Measurements from ENCODE around the gene RGS21. TPM values are rescaled to one million over a fixed set of nuclear protein-coding genes. Genes with fewer than 3 reads are reported as not detected.

The RGS21 gene
- total RNA-seq (not detected), polyA plus RNA-seq (not detected)

DNA sequence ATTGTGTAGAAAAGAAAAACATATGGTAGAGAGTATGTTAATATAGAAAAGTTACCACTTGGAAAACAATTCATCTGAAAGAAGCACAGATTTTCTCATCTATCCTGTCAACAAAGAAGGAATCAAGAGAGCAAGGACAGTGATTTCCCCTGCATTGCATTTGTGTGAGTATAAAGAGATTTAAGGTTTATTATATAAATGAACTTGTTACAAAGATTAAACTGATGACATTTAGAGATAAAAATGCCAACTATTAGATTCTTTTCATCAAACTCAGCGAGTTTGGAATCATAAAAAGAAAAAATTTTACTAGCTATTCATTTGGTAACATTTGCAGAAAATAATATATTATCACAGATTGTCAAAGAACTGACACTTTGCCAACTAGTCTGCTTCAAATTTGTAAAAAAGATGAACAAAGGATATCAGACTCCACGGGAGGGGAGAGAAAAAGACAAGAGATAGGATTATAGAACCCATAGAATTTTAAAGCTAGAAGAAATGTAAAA is at the start of gene RGS21:
Gene RGS21, plus strand, starts transcription at position 51 of the 509 bp plus-strand sequence. CDS start 26,045 bp downstream, outside the sequence.
- no peaks in the 10 kb centered on the region for H3K9me3 ChIP-seq (ENCODE audit: control insufficient read depth in 2 of 2, low read length in 2 of 2)
- H3K4me1 ChIP-seq (ENCODE audit: control insufficient read depth, insufficient read depth, low read length, poor library complexity, severe bottlenecking): no peaks in the 10 kb centered on the region
- H3K36me3 ChIP-seq (ENCODE audit: control insufficient read depth, insufficient read depth, low read length): no peaks in the 10 kb centered on the region
- no peaks in the 10 kb centered on the region for H3K27me3 ChIP-seq (ENCODE audit: control insufficient read depth, insufficient read depth, low read length)
- H3K27me3 Mint-ChIP-seq: no peaks in the 10 kb centered on the region
- no peaks in the 10 kb centered on the region for H3K4me1 Mint-ChIP-seq
- ATAC-seq (ENCODE audit: low read depth in 2 of 2): no peak
- H3K9me3 Mint-ChIP-seq: peaks cover 0 to 4% (median 0%) of the 10 kb centered on the region in 7 donors
- no peaks in the 10 kb centered on the region for H3K36me3 Mint-ChIP-seq
- no peak within 1 kb of the TSS for H3K4me3 ChIP-seq (ENCODE audit: low read depth, low read length)
- no peak within 1 kb of the TSS for H3K27ac Mint-ChIP-seq
- no peak within 1 kb of the TSS for H3K4me3 Mint-ChIP-seq
- DNase-seq: no peak
- no peak within 1 kb of the TSS for H3K27ac ChIP-seq (ENCODE audit: insufficient read depth, low read length, poor library complexity, severe bottlenecking)

GRCh38 chr1:192268468-192269052 is 48.2 kb upstream of the RGS21 start:
- H3K4me1 Mint-ChIP-seq: no peaks in the 10 kb centered on the region
- no peak for ATAC-seq (ENCODE audit: low read depth in 2 of 2)
- no peaks in the 10 kb centered on the region for H3K27me3 Mint-ChIP-seq

GRCh38 chr1:192270398-192270797 is 46.4 kb upstream of the RGS21 start:
- H3K36me3 Mint-ChIP-seq: no peaks in the 10 kb centered on the region

More at GRCh38 chr1:192268468-192269052, 48.2 kb upstream of the RGS21 start:
- H3K36me3 ChIP-seq (ENCODE audit: control insufficient read depth, insufficient read depth, low read length): no peaks in the 10 kb centered on the region
- H3K4me3 ChIP-seq (ENCODE audit: low read depth, low read length): no peak overlapping the region
- Mint-ChIP-seq H3K9me3 (peaks cover 0 to 2% (median 0%) of the 10 kb centered on the region in 7 donors), H3K4me3 (no peak overlapping the region), H3K36me3 (no peaks in the 10 kb centered on the region), H3K27ac (no peak overlapping the region)
- DNase-seq: no peak
- H3K27ac ChIP-seq (ENCODE audit: insufficient read depth, low read length, poor library complexity, severe bottlenecking): no peak overlapping the region
- H3K4me1 ChIP-seq (ENCODE audit: control insufficient read depth, insufficient read depth, low read length, poor library complexity, severe bottlenecking): no peaks in the 10 kb centered on the region
- no peaks in the 10 kb centered on the region for H3K9me3 ChIP-seq (ENCODE audit: control insufficient read depth in 2 of 2, low read length in 2 of 2)
- H3K27me3 ChIP-seq (ENCODE audit: control insufficient read depth, insufficient read depth, low read length): no peaks in the 10 kb centered on the region

DNA sequence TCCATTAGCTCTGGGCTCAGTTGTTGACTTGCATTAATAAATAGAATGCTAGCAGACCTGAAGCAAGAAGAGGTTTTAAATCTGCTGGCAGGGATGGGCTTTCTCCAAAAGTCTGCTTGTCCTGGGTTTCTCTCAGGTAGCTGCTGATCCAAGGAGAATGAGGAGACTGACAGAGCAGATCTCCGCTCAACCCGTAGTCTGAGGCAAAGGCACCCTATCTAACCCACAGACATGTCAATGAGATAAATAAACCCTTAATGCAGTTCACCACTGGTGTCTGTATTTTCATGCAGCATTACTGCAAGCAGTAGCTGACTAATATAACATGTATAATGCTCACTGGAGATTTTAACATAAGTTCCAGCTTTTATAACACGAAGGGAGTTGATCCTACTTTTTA is 44.1 kb upstream of the RGS21 start:
- Mint-ChIP-seq H3K9me3 (peaks cover 0 to 3% (median 0%) of the 10 kb centered on the region in 7 donors), H3K4me3 (no peak overlapping the region), H3K4me1 (no peaks in the 10 kb centered on the region), H3K36me3 (no peaks in the 10 kb centered on the region), H3K27me3 (no peaks in the 10 kb centered on the region), H3K27ac (no peak overlapping the region)
- Histone ChIP-seq H3K4me1 (ENCODE audit: control insufficient read depth, insufficient read depth, low read length, poor library complexity, severe bottlenecking) (no peaks in the 10 kb centered on the region), H3K36me3 (ENCODE audit: control insufficient read depth, insufficient read depth, low read length) (no peaks in the 10 kb centered on the region), H3K27me3 (ENCODE audit: control insufficient read depth, insufficient read depth, low read length) (no peaks in the 10 kb centered on the region), H3K4me3 (ENCODE audit: low read depth, low read length) (no peak overlapping the region), H3K9me3 (ENCODE audit: control insufficient read depth in 2 of 2, low read length in 2 of 2) (no peaks in the 10 kb centered on the region), H3K27ac (ENCODE audit: insufficient read depth, low read length, poor library complexity, severe bottlenecking) (no peak overlapping the region)
- DNase-seq (no peak), ATAC-seq (ENCODE audit: low read depth in 2 of 2) (no peak)

More at GRCh38 chr1:192270398-192270797, 46.4 kb upstream of the RGS21 start:
- Histone ChIP-seq H3K27me3 (ENCODE audit: control insufficient read depth, insufficient read depth, low read length) (no peaks in the 10 kb centered on the region), H3K9me3 (ENCODE audit: control insufficient read depth in 2 of 2, low read length in 2 of 2) (no peaks in the 10 kb centered on the region), H3K27ac (ENCODE audit: insufficient read depth, low read length, poor library complexity, severe bottlenecking) (no peak overlapping the region), H3K36me3 (ENCODE audit: control insufficient read depth, insufficient read depth, low read length) (no peaks in the 10 kb centered on the region), H3K4me3 (ENCODE audit: low read depth, low read length) (no peak overlapping the region), H3K4me1 (ENCODE audit: control insufficient read depth, insufficient read depth, low read length, poor library complexity, severe bottlenecking) (no peaks in the 10 kb centered on the region)
- no peak overlapping the region for H3K4me3 Mint-ChIP-seq
- no peak for ATAC-seq (ENCODE audit: low read depth in 2 of 2)
- H3K27me3 Mint-ChIP-seq: no peaks in the 10 kb centered on the region
- no peak overlapping the region for H3K27ac Mint-ChIP-seq
- H3K4me1 Mint-ChIP-seq: no peaks in the 10 kb centered on the region
- H3K9me3 Mint-ChIP-seq: peaks cover 0 to 3% (median 0%) of the 10 kb centered on the region in 7 donors
- no peak for DNase-seq

DNA sequence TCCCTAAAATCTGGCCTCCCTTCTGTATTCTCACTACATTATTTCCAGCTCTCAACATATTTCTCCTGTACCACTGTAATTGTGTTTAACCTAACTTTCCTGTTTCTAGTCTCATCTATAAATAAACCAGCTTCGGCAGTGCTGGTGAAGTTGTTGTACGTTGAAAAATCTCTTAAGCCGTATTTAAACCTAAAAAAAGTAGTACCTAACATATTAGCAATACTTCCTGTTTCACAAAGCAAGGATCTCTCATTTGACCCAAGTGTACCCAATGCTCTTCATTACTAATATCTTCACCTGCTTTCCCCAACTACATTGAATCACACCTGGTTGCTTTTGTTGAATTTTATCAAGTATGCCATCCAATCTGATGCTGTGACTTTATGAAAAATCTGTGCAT is 42.2 kb upstream of the RGS21 start:
- Histone ChIP-seq H3K27ac (ENCODE audit: insufficient read depth, low read length, poor library complexity, severe bottlenecking) (no peak overlapping the region), H3K27me3 (ENCODE audit: control insufficient read depth, insufficient read depth, low read length) (no peaks in the 10 kb centered on the region), H3K4me1 (ENCODE audit: control insufficient read depth, insufficient read depth, low read length, poor library complexity, severe bottlenecking) (no peaks in the 10 kb centered on the region), H3K4me3 (ENCODE audit: low read depth, low read length) (no peak overlapping the region), H3K36me3 (ENCODE audit: control insufficient read depth, insufficient read depth, low read length) (no peaks in the 10 kb centered on the region), H3K9me3 (ENCODE audit: control insufficient read depth in 2 of 2, low read length in 2 of 2) (no peaks in the 10 kb centered on the region)
- ATAC-seq (ENCODE audit: low read depth in 2 of 2) (no peak), DNase-seq (no peak)
- H3K36me3 Mint-ChIP-seq: no peaks in the 10 kb centered on the region
- no peaks in the 10 kb centered on the region for H3K27me3 Mint-ChIP-seq
- peaks cover 0 to 1% (median 0%) of the 10 kb centered on the region in 7 donors for H3K9me3 Mint-ChIP-seq
- no peaks in the 10 kb centered on the region for H3K4me1 Mint-ChIP-seq
- H3K4me3 Mint-ChIP-seq: no peak overlapping the region
- H3K27ac Mint-ChIP-seq: no peak overlapping the region

- no peaks in the 10 kb centered on the region for H3K27me3 Mint-ChIP-seq
- no peak overlapping the region for H3K4me3 Mint-ChIP-seq
- no peaks in the 10 kb centered on the region for H3K4me1 ChIP-seq (ENCODE audit: control insufficient read depth, insufficient read depth, low read length, poor library complexity, severe bottlenecking)
- no peak overlapping the region for H3K27ac ChIP-seq (ENCODE audit: insufficient read depth, low read length, poor library complexity, severe bottlenecking)
- no peak for ATAC-seq (ENCODE audit: low read depth in 2 of 2)
- H3K4me3 ChIP-seq (ENCODE audit: low read depth, low read length): no peak overlapping the region
- no peak for DNase-seq
- no peaks in the 10 kb centered on the region for H3K4me1 Mint-ChIP-seq
- no peaks in the 10 kb centered on the region for H3K27me3 ChIP-seq (ENCODE audit: control insufficient read depth, insufficient read depth, low read length)
- H3K36me3 Mint-ChIP-seq: no peaks in the 10 kb centered on the region
- peaks cover 0 to 13% (median 0%) of the 10 kb centered on the region in 7 donors for H3K9me3 Mint-ChIP-seq
- H3K36me3 ChIP-seq (ENCODE audit: control insufficient read depth, insufficient read depth, low read length): no peaks in the 10 kb centered on the region
- H3K9me3 ChIP-seq (ENCODE audit: control insufficient read depth in 2 of 2, low read length in 2 of 2): no peaks in the 10 kb centered on the region
- H3K27ac Mint-ChIP-seq: no peak overlapping the region
Observed at GRCh38 chr1:192277635-192278034, 39.2 kb upstream of the RGS21 start.

- H3K4me3 ChIP-seq (ENCODE audit: low read depth, low read length): no peak overlapping the region
- Mint-ChIP-seq H3K4me1 (no peaks in the 10 kb centered on the region), H3K27ac (no peak overlapping the region), H3K4me3 (no peak overlapping the region), H3K27me3 (no peaks in the 10 kb centered on the region), H3K36me3 (no peaks in the 10 kb centered on the region), H3K9me3 (peaks cover 2 to 23% (median 7%) of the 10 kb centered on the region in 7 donors)
- H3K27ac ChIP-seq (ENCODE audit: insufficient read depth, low read length, poor library complexity, severe bottlenecking): no peak overlapping the region
- H3K4me1 ChIP-seq (ENCODE audit: control insufficient read depth, insufficient read depth, low read length, poor library complexity, severe bottlenecking): no peaks in the 10 kb centered on the region
- H3K36me3 ChIP-seq (ENCODE audit: control insufficient read depth, insufficient read depth, low read length): no peaks in the 10 kb centered on the region
- ATAC-seq (ENCODE audit: low read depth in 2 of 2) (no peak), DNase-seq (no peak)
- peaks cover 0 to 1% of the 10 kb centered on the region in 2 experiments for H3K9me3 ChIP-seq (ENCODE audit: control insufficient read depth in 2 of 2, low read length in 2 of 2)
- H3K27me3 ChIP-seq (ENCODE audit: control insufficient read depth, insufficient read depth, low read length): no peaks in the 10 kb centered on the region
Observed at GRCh38 chr1:192284927-192285326, 31.9 kb upstream of the RGS21 start.

DNA sequence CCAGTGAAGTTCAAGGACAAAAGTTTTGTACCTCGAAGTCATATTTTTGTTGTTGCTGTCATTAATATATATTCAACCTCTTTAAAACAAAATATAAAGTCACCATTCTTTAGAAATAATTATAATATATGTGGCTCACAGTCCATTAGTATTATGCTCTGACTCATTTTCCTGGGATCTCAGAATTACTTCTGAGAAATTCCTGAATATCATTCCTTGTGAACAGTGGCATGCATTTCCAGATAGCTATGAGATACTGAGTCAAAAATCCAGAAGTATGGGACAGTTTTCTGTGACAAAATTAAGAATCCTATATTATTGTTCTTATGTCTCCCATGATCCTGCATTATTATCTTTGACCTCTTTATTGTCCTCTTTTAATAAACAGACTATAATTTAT is 13.8 kb upstream of the RGS21 start:
- Mint-ChIP-seq H3K27ac (no peak overlapping the region), H3K36me3 (no peaks in the 10 kb centered on the region), H3K27me3 (no peaks in the 10 kb centered on the region), H3K4me3 (no peak overlapping the region), H3K4me1 (no peaks in the 10 kb centered on the region), H3K9me3 (peaks cover 0 to 10% (median 3%) of the 10 kb centered on the region in 7 donors)
- H3K36me3 ChIP-seq (ENCODE audit: control insufficient read depth, insufficient read depth, low read length): no peaks in the 10 kb centered on the region
- no peaks in the 10 kb centered on the region for H3K4me1 ChIP-seq (ENCODE audit: control insufficient read depth, insufficient read depth, low read length, poor library complexity, severe bottlenecking)
- peaks cover 0 to 1% of the 10 kb centered on the region in 2 experiments for H3K9me3 ChIP-seq (ENCODE audit: control insufficient read depth in 2 of 2, low read length in 2 of 2)
- no peak for DNase-seq
- no peak overlapping the region for H3K27ac ChIP-seq (ENCODE audit: insufficient read depth, low read length, poor library complexity, severe bottlenecking)
- no peak for ATAC-seq (ENCODE audit: low read depth in 2 of 2)
- H3K27me3 ChIP-seq (ENCODE audit: control insufficient read depth, insufficient read depth, low read length): no peaks in the 10 kb centered on the region
- H3K4me3 ChIP-seq (ENCODE audit: low read depth, low read length): no peak overlapping the region

Data from CD4-positive, CD25-positive, alpha-beta regulatory T cell (primary cell).